ENCODE data around the gene TOR3A. TPM values are rescaled to one million over a fixed set of nuclear protein-coding genes. Genes with fewer than 3 reads are reported as not detected.

TOR3A gene
- total RNA-seq, 1 donor from 2014 or later: 21.1 TPM

GRCh38 chr1:179047636-179047997 lies 34.3 kb upstream of the TOR3A start:
- Mint-ChIP-seq H3K36me3 (ENCODE audit: unreplicated experiment) (peaks cover 3% of the 10 kb centered on the region), H3K27ac (ENCODE audit: unreplicated experiment) (no peak overlapping the region), H3K4me3 (ENCODE audit: unreplicated experiment) (no peak overlapping the region), H3K27me3 (ENCODE audit: unreplicated experiment) (no peaks in the 10 kb centered on the region), H3K4me1 (ENCODE audit: unreplicated experiment) (peaks cover 3% of the 10 kb centered on the region), H3K9me3 (ENCODE audit: unreplicated experiment) (no peaks in the 10 kb centered on the region)
- DNase-seq (ENCODE audit: extremely low spot score, unreplicated experiment): no peak
- TF ChIP-seq, protein P1, sequence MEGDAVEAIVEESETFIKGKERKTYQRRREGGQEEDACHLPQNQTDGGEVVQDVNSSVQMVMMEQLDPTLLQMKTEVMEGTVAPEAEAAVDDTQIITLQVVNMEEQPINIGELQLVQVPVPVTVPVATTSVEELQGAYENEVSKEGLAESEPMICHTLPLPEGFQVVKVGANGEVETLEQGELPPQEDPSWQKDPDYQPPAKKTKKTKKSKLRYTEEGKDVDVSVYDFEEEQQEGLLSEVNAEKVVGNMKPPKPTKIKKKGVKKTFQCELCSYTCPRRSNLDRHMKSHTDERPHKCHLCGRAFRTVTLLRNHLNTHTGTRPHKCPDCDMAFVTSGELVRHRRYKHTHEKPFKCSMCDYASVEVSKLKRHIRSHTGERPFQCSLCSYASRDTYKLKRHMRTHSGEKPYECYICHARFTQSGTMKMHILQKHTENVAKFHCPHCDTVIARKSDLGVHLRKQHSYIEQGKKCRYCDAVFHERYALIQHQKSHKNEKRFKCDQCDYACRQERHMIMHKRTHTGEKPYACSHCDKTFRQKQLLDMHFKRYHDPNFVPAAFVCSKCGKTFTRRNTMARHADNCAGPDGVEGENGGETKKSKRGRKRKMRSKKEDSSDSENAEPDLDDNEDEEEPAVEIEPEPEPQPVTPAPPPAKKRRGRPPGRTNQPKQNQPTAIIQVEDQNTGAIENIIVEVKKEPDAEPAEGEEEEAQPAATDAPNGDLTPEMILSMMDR (IDR thresholded peaks at IDR 0.05): no peak

DNA sequence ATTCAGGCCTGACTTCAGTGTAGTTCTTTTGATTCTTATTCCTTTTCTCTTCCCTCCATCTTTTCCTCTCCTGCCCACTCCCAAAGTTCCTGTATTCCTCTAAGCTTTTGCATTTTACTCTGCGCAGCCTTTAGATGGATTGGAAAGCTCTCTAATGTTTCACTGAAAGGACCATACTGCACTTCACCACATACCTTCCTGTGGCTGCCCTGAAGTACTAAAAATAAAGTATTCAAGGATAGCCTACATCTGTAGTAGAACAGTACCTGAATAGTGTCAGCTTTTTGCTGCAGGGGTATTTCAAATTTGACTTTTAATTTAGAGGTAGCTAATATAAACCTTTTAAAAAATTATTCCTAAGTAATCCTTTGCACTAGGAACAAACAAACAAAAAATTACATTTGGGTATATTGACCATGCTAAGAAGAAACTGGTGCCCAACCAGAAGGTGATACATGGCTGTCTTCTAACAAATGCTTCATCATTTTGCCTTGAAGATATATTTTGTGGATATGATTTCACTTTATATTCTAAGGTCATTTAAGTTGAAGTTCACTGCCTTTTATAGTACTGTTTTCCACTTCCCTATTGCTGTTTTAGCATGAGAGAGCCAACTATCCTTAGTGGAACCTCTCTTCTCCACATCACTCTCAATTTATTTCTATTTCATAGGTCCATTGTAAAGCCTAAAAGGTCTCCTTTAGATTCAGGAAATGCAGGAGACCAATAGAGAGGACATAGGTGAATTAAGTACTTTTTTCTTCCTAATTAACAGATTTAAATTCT lies 33.3 kb upstream of the TOR3A start:
- Mint-ChIP-seq H3K36me3 (ENCODE audit: unreplicated experiment) (peaks cover 3% of the 10 kb centered on the region), H3K4me3 (ENCODE audit: unreplicated experiment) (no peak overlapping the region), H3K27me3 (ENCODE audit: unreplicated experiment) (no peaks in the 10 kb centered on the region), H3K4me1 (ENCODE audit: unreplicated experiment) (peaks cover 3% of the 10 kb centered on the region), H3K9me3 (ENCODE audit: unreplicated experiment) (no peaks in the 10 kb centered on the region), H3K27ac (ENCODE audit: unreplicated experiment) (no peak overlapping the region)
- DNase-seq (ENCODE audit: extremely low spot score, unreplicated experiment): no peak
- TF ChIP-seq, protein P1 (IDR thresholded peaks at IDR 0.05): no peak

DNA sequence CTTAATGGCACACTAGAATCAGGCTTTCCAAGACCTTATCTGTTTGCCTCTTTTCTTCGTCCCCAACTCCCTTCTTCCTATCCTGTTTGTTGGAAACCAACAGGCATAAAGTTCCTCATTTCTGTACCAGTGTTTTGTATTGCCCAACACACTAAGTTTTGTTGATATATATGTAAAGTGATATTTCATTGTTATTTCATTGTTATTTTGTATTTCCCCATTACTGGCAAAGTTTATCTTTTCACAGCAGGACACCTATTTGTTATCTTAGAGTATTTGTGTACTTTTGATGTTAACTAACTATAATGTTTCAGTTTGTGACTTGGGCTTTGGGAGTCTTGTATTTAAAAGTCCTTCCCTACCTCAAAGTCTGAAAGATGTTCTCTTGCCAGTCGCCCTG lies 29.1 kb upstream of the TOR3A start:
- TF ChIP-seq, protein P1 (IDR thresholded peaks at IDR 0.05): no peak
- H3K4me1 Mint-ChIP-seq (ENCODE audit: unreplicated experiment): peaks cover 3% of the 10 kb centered on the region
- no peak overlapping the region for H3K27ac Mint-ChIP-seq (ENCODE audit: unreplicated experiment)
- H3K36me3 Mint-ChIP-seq (ENCODE audit: unreplicated experiment): peaks cover 26% of the 10 kb centered on the region
- H3K9me3 Mint-ChIP-seq (ENCODE audit: unreplicated experiment): peaks cover 5% of the 10 kb centered on the region
- H3K4me3 Mint-ChIP-seq (ENCODE audit: unreplicated experiment): no peak overlapping the region
- no peaks in the 10 kb centered on the region for H3K27me3 Mint-ChIP-seq (ENCODE audit: unreplicated experiment)
- no peak for DNase-seq (ENCODE audit: extremely low spot score, unreplicated experiment)

- H3K27ac Mint-ChIP-seq (ENCODE audit: unreplicated experiment): no peak overlapping the region
- no peaks in the 10 kb centered on the region for H3K27me3 Mint-ChIP-seq (ENCODE audit: unreplicated experiment)
- H3K4me1 Mint-ChIP-seq (ENCODE audit: unreplicated experiment): peaks cover 8% of the 10 kb centered on the region
- peaks cover 26% of the 10 kb centered on the region for H3K36me3 Mint-ChIP-seq (ENCODE audit: unreplicated experiment)
- H3K4me3 Mint-ChIP-seq (ENCODE audit: unreplicated experiment): no peak overlapping the region
- H3K9me3 Mint-ChIP-seq (ENCODE audit: unreplicated experiment): peaks cover 5% of the 10 kb centered on the region
- TF ChIP-seq, protein P1 (IDR thresholded peaks at IDR 0.05): no peak
- no peak for DNase-seq (ENCODE audit: extremely low spot score, unreplicated experiment)
Measured at GRCh38 chr1:179053486-179053885, 28.4 kb upstream of the TOR3A start.

DNA sequence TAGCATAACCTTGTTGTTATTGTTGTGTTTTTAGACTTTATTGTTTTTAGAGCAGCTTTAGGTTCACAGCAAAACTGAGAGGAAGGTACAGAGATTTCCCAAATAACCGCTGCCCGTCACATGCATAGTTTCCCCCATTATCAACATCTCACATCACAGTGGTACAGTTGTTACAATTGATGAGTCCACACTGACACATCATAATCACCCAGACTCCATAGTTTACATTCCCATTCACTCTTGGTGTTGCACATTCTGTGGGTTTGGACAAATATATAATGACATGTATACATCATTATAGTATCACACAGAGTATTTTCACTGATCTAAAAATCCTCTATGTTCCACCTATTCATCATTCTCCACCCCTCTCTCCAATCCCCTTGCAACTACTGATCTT lies 25.9 kb upstream of the TOR3A start:
- Mint-ChIP-seq H3K27me3 (ENCODE audit: unreplicated experiment) (no peaks in the 10 kb centered on the region), H3K27ac (ENCODE audit: unreplicated experiment) (no peak overlapping the region), H3K4me1 (ENCODE audit: unreplicated experiment) (peaks cover 14% of the 10 kb centered on the region)

More for the DNA sequence above, 25.9 kb upstream of the TOR3A start:
- H3K4me3 Mint-ChIP-seq (ENCODE audit: unreplicated experiment): no peak overlapping the region
- TF ChIP-seq, protein P1 (IDR thresholded peaks at IDR 0.05): no peak
- H3K9me3 Mint-ChIP-seq (ENCODE audit: unreplicated experiment): peaks cover 5% of the 10 kb centered on the region
- peaks cover 29% of the 10 kb centered on the region for H3K36me3 Mint-ChIP-seq (ENCODE audit: unreplicated experiment)
- no peak for DNase-seq (ENCODE audit: extremely low spot score, unreplicated experiment)
